ENCODE data around the gene GAS2L2.
A peak's percentile ranks its signal among the peaks of the same experiment; 100 is the strongest.

Gene GAS2L2

GRCh38 chr17:35742896-35743477 lies 10.1 kb downstream of the GAS2L2 start:
- H3K27me3 ChIP-seq (ENCODE audit: control insufficient read depth, insufficient read depth, low read length), result peaks cover 46% of the 10 kb centered on the region
- H3K9ac ChIP-seq (ENCODE audit: low read depth, low read length), result no peak overlapping the region
- H3K9me3 ChIP-seq (ENCODE audit: control insufficient read depth, insufficient read depth, low read length), result peaks cover 8% of the 10 kb centered on the region
- H3K4me1 ChIP-seq (ENCODE audit: control insufficient read depth, insufficient read depth, low read length), result peaks cover 2% of the 10 kb centered on the region
- H3K4me3 ChIP-seq (ENCODE audit: low read depth, low read length), result no peak overlapping the region
- no peaks in the 10 kb centered on the region for H3K36me3 ChIP-seq (ENCODE audit: control insufficient read depth, insufficient read depth, low read length)

GRCh38 chr17:35742496-35742895 lies 10.5 kb downstream of the GAS2L2 start:
- Histone ChIP-seq H3K9ac (ENCODE audit: low read depth, low read length) (no peak overlapping the region), H3K4me3 (ENCODE audit: low read depth, low read length) (no peak overlapping the region), H3K36me3 (ENCODE audit: control insufficient read depth, insufficient read depth, low read length) (no peaks in the 10 kb centered on the region), H3K9me3 (ENCODE audit: control insufficient read depth, insufficient read depth, low read length) (peaks cover 8% of the 10 kb centered on the region), H3K4me1 (ENCODE audit: control insufficient read depth, insufficient read depth, low read length) (peaks cover 2% of the 10 kb centered on the region), H3K27me3 (ENCODE audit: control insufficient read depth, insufficient read depth, low read length) (peaks cover 49% of the 10 kb centered on the region)

GRCh38 chr17:35740997-35741931 lies 11.8 kb downstream of the GAS2L2 start:
- no peak overlapping the region for H3K9ac ChIP-seq (ENCODE audit: low read depth, low read length)
- no peaks in the 10 kb centered on the region for H3K36me3 ChIP-seq (ENCODE audit: control insufficient read depth, insufficient read depth, low read length)
- H3K4me1 ChIP-seq (ENCODE audit: control insufficient read depth, insufficient read depth, low read length), result peaks cover 2% of the 10 kb centered on the region
- H3K9me3 ChIP-seq (ENCODE audit: control insufficient read depth, insufficient read depth, low read length), result peaks cover 8% of the 10 kb centered on the region
- H3K4me3 ChIP-seq (ENCODE audit: low read depth, low read length), result peak overlapping the region; percentile 41
- peaks cover 49% of the 10 kb centered on the region for H3K27me3 ChIP-seq (ENCODE audit: control insufficient read depth, insufficient read depth, low read length)

GRCh38 chr17:35740216-35740615 lies 12.8 kb downstream of the GAS2L2 start:
- H3K9ac ChIP-seq (ENCODE audit: low read depth, low read length), result no peak overlapping the region
- H3K9me3 ChIP-seq (ENCODE audit: control insufficient read depth, insufficient read depth, low read length), result peaks cover 8% of the 10 kb centered on the region
- no peaks in the 10 kb centered on the region for H3K36me3 ChIP-seq (ENCODE audit: control insufficient read depth, insufficient read depth, low read length)
- H3K4me1 ChIP-seq (ENCODE audit: control insufficient read depth, insufficient read depth, low read length), result peaks cover 2% of the 10 kb centered on the region
- H3K4me3 ChIP-seq (ENCODE audit: low read depth, low read length), result no peak overlapping the region
- H3K27me3 ChIP-seq (ENCODE audit: control insufficient read depth, insufficient read depth, low read length), result peaks cover 49% of the 10 kb centered on the region

GRCh38 chr17:35738519-35739133 lies 14.4 kb downstream of the GAS2L2 start:
- H3K9ac ChIP-seq (ENCODE audit: low read depth, low read length), result no peak overlapping the region
- no peaks in the 10 kb centered on the region for H3K36me3 ChIP-seq (ENCODE audit: control insufficient read depth, insufficient read depth, low read length)
- H3K4me1 ChIP-seq (ENCODE audit: control insufficient read depth, insufficient read depth, low read length), result peaks cover 2% of the 10 kb centered on the region
- peaks cover 8% of the 10 kb centered on the region for H3K9me3 ChIP-seq (ENCODE audit: control insufficient read depth, insufficient read depth, low read length)
- H3K27me3 ChIP-seq (ENCODE audit: control insufficient read depth, insufficient read depth, low read length), result peaks cover 54% of the 10 kb centered on the region
- no peak overlapping the region for H3K4me3 ChIP-seq (ENCODE audit: low read depth, low read length)

- peaks cover 3% of the 10 kb centered on the region for H3K4me1 ChIP-seq (ENCODE audit: control insufficient read depth, insufficient read depth, low read length)
- peaks cover 8% of the 10 kb centered on the region for H3K9me3 ChIP-seq (ENCODE audit: control insufficient read depth, insufficient read depth, low read length)
- peaks cover 54% of the 10 kb centered on the region for H3K27me3 ChIP-seq (ENCODE audit: control insufficient read depth, insufficient read depth, low read length)
- no peak overlapping the region for H3K9ac ChIP-seq (ENCODE audit: low read depth, low read length)
- H3K36me3 ChIP-seq (ENCODE audit: control insufficient read depth, insufficient read depth, low read length), result no peaks in the 10 kb centered on the region
- H3K4me3 ChIP-seq (ENCODE audit: low read depth, low read length), result no peak overlapping the region
Observed at GRCh38 chr17:35736236-35736635, 16.8 kb downstream of the GAS2L2 start.

GRCh38 chr17:35735036-35735805 lies 17.8 kb downstream of the GAS2L2 start:
- H3K9me3 ChIP-seq (ENCODE audit: control insufficient read depth, insufficient read depth, low read length), result peaks cover under 1% of the 10 kb centered on the region
- H3K9ac ChIP-seq (ENCODE audit: low read depth, low read length), result no peak overlapping the region
- peaks cover 11% of the 10 kb centered on the region for H3K4me1 ChIP-seq (ENCODE audit: control insufficient read depth, insufficient read depth, low read length)
- H3K36me3 ChIP-seq (ENCODE audit: control insufficient read depth, insufficient read depth, low read length), result no peaks in the 10 kb centered on the region
- H3K27me3 ChIP-seq (ENCODE audit: control insufficient read depth, insufficient read depth, low read length), result peaks cover 52% of the 10 kb centered on the region
- no peak overlapping the region for H3K4me3 ChIP-seq (ENCODE audit: low read depth, low read length)

GRCh38 chr17:35734396-35734795 lies 18.6 kb downstream of the GAS2L2 start:
- no peaks in the 10 kb centered on the region for H3K36me3 ChIP-seq (ENCODE audit: control insufficient read depth, insufficient read depth, low read length)
- H3K9me3 ChIP-seq (ENCODE audit: control insufficient read depth, insufficient read depth, low read length), result no peaks in the 10 kb centered on the region
- H3K4me1 ChIP-seq (ENCODE audit: control insufficient read depth, insufficient read depth, low read length), result peaks cover 15% of the 10 kb centered on the region
- H3K9ac ChIP-seq (ENCODE audit: low read depth, low read length), result no peak overlapping the region
- H3K27me3 ChIP-seq (ENCODE audit: control insufficient read depth, insufficient read depth, low read length), result peaks cover 44% of the 10 kb centered on the region
- H3K4me3 ChIP-seq (ENCODE audit: low read depth, low read length), result no peak overlapping the region

- H3K9me3 ChIP-seq (ENCODE audit: control insufficient read depth, insufficient read depth, low read length), result no peaks in the 10 kb centered on the region
- peaks cover 20% of the 10 kb centered on the region for H3K4me1 ChIP-seq (ENCODE audit: control insufficient read depth, insufficient read depth, low read length)
- H3K36me3 ChIP-seq (ENCODE audit: control insufficient read depth, insufficient read depth, low read length), result no peaks in the 10 kb centered on the region
- H3K27me3 ChIP-seq (ENCODE audit: control insufficient read depth, insufficient read depth, low read length), result peaks cover 34% of the 10 kb centered on the region
- H3K9ac ChIP-seq (ENCODE audit: low read depth, low read length), result no peak overlapping the region
- no peak overlapping the region for H3K4me3 ChIP-seq (ENCODE audit: low read depth, low read length)
Observed at GRCh38 chr17:35733366-35733765, 19.7 kb downstream of the GAS2L2 start.

- Histone ChIP-seq H3K27me3 (ENCODE audit: control insufficient read depth, insufficient read depth, low read length) (peaks cover 28% of the 10 kb centered on the region), H3K9me3 (ENCODE audit: control insufficient read depth, insufficient read depth, low read length) (no peaks in the 10 kb centered on the region), H3K36me3 (ENCODE audit: control insufficient read depth, insufficient read depth, low read length) (no peaks in the 10 kb centered on the region), H3K9ac (ENCODE audit: low read depth, low read length) (no peak overlapping the region), H3K4me3 (ENCODE audit: low read depth, low read length) (peak overlapping the region; percentile 74), H3K4me1 (ENCODE audit: control insufficient read depth, insufficient read depth, low read length) (peaks cover 20% of the 10 kb centered on the region)
Observed at GRCh38 chr17:35732806-35733136, 20.3 kb downstream of the GAS2L2 start.

All from iPS-15b (cell line).